GM12865 (cell line): Measurements from ENCODE around the gene EML1.

Source experiments
- DNase-seq: peaks from one replicate; pipeline ENCODE4 v3.0.0; 2010; ENCODE audit warnings: low read depth
- H3K4me3 ChIP-seq: 2 replicates; pipeline ENCODE4 v1.5.1; 2011; ENCODE audit warnings: mild to moderate bottlenecking, low read depth, low read length, control low read depth
- CTCF ChIP-seq: IDR thresholded peaks from 2 replicates; pipeline ENCODE4 v1.5.1; 2011; ENCODE audit warnings: low read length, control low read depth, low read depth, inconsistent platforms; ENCODE audit not compliant: insufficient read depth; ENCODE audit errors: missing control alignments

Gene EML1

GRCh38 chr14:99878563-99878962, 85.3 kb downstream of the EML1 start:
- DNase-seq: no peak
- TF ChIP-seq CTCF: no peak
- H3K4me3 ChIP-seq: no peak overlapping the region

GRCh38 chr14:99879401-99880295, 86.4 kb downstream of the EML1 start:
- TF ChIP-seq CTCF: no peak

GRCh38 chr14:99880651-99881420, 87.6 kb downstream of the EML1 start:
- TF ChIP-seq CTCF: no peak
- no peak for DNase-seq

More at GRCh38 chr14:99879401-99880295, 86.4 kb downstream of the EML1 start:
- H3K4me3 ChIP-seq: no peak overlapping the region
- DNase-seq: no peak

GRCh38 chr14:99883866-99884650, 90.8 kb downstream of the EML1 start:
- no peak for DNase-seq
- TF ChIP-seq CTCF: no peak
- no peak overlapping the region for H3K4me3 ChIP-seq

More at GRCh38 chr14:99880651-99881420, 87.6 kb downstream of the EML1 start:
- no peak overlapping the region for H3K4me3 ChIP-seq

GRCh38 chr14:99884834-99885648, 91.8 kb downstream of the EML1 start:
- peak; percentile 61 for TF ChIP-seq CTCF
- peak; percentile 64 for DNase-seq
- H3K4me3 ChIP-seq: no peak overlapping the region

GRCh38 chr14:99885649-99885958, 92.4 kb downstream of the EML1 start:
- TF ChIP-seq CTCF: no peak
- no peak overlapping the region for H3K4me3 ChIP-seq
- no peak for DNase-seq
